Smooth muscle cell (in vitro differentiated cells): ENCODE measurements around the gene EFNA3. TPM values are rescaled to one million over a fixed set of nuclear protein-coding genes. Genes with fewer than 3 reads are reported as not detected.

ENCODE experiments used
- DNase-seq: peaks from one replicate; lab custom pipeline; 2025; ENCODE audit not compliant: unreplicated experiment; lab: John Stamatoyannopoulos, UW
- H2AFZ ChIP-seq: fragments of 200-600 bp; sonication (generic); 2 replicates; pipeline ENCODE4 v1.6.0; 2016; ENCODE audit warnings: antibody characterized with exemption, low read depth, mild to moderate bottlenecking
- H3F3A ChIP-seq: fragments of 200-600 bp; sonication (generic); 2 replicates; pipeline ENCODE4 v1.6.0; 2017; ENCODE audit warnings: antibody characterized with exemption, low read depth
- H3K27ac ChIP-seq: fragments of 200-600 bp; sonication (generic); 2 replicates; pipeline ENCODE4 v1.5.1; 2016; ENCODE audit warnings: low read depth, mild to moderate bottlenecking
- H3K27me3 ChIP-seq: fragments of 200-600 bp; sonication (generic); 2 replicates; pipeline ENCODE4 v1.6.1; 2016; ENCODE audit warnings: low read depth, mild to moderate bottlenecking
- H3K36me3 ChIP-seq: fragments of 200-600 bp; sonication (generic); 2 replicates; pipeline ENCODE4 v1.5.1; 2016; ENCODE audit warnings: low read depth
- H3K4me1 ChIP-seq: fragments of 200-600 bp; sonication (generic); 2 replicates; pipeline ENCODE4 v1.5.1; 2016; ENCODE audit warnings: low read depth
- H3K4me2 ChIP-seq: fragments of 200-600 bp; sonication (generic); 2 replicates; pipeline ENCODE4 v1.6.0; 2016; ENCODE audit warnings: mild to moderate bottlenecking
- H3K4me3 ChIP-seq: fragments of 200-600 bp; sonication (generic); 2 replicates; pipeline ENCODE4 v1.5.1; 2016; ENCODE audit warnings: mild to moderate bottlenecking
- H3K79me2 ChIP-seq: fragments of 200-600 bp; sonication (generic); 2 replicates; pipeline ENCODE4 v1.6.0; 2016; ENCODE audit warnings: low read depth, mild to moderate bottlenecking
- H3K9ac ChIP-seq: fragments of 200-600 bp; sonication (generic); 2 replicates; pipeline ENCODE4 v1.6.0; 2016; ENCODE audit warnings: low read depth
- H3K9me3 ChIP-seq: fragments of 200-600 bp; sonication (generic); replicated peaks from 2 replicates; pipeline ENCODE4 v1.5.1; 2016; ENCODE audit warnings: low read depth
- H4K20me1 ChIP-seq: fragments of 200-600 bp; sonication (generic); 2 replicates; pipeline ENCODE4 v1.6.0; 2016; ENCODE audit warnings: low read depth
- CTCF ChIP-seq: fragments of 200-600 bp; sonication (generic); IDR thresholded peaks from 2 replicates; pipeline ENCODE4 v1.5.1; 2017; ENCODE audit warnings: borderline replicate concordance, mild to moderate bottlenecking, antibody characterized with exemption; ENCODE audit not compliant: insufficient read depth, poor library complexity, severe bottlenecking
- WGBS: methylation state at CpG from one replicate; pipeline ENCODE4 v1.1.7; 2016; ENCODE audit warnings: low lambda C conversion rate; 5-methylcytosine and 5-hydroxymethylcytosine counted together
- polyA plus RNA-seq: library from polyadenylated mRNA; unstranded; fragments of >200 nt; fragmentation: Nextera tagmentation; extraction: Ambion mirVana; gene quantifications from 2 replicates; pipeline ENCODE4 v1.2.1, GENCODE V29; 2016
- total RNA-seq: library from RNA; depleted of rRNA; stranded (reverse); fragments of >200 nt; gene quantifications from 2 replicates; pipeline ENCODE4 v1.2.3, GENCODE V29; 2014

The EFNA3 gene
- total and polyA plus RNA-seq, 2 experiments from 2014 or later, result 5.2 to 9.1 TPM

- Histone ChIP-seq H3K4me2 (peak overlapping the region; percentile 88), H3K27me3 (peaks cover 5% of the 10 kb centered on the region), H3K4me1 (peaks cover 40% of the 10 kb centered on the region), H3K9me3 (no peaks in the 10 kb centered on the region), H3F3A (peaks cover 7% of the 10 kb centered on the region), H3K9ac (peak overlapping the region; percentile 75), H3K27ac (peak overlapping the region; percentile 89), H2AFZ (no peak overlapping the region), H3K36me3 (no peaks in the 10 kb centered on the region), H3K4me3 (peak overlapping the region; percentile 77), H4K20me1 (no peaks in the 10 kb centered on the region), H3K79me2 (peaks cover 8% of the 10 kb centered on the region)
- no peak for DNase-seq
- TF ChIP-seq CTCF, result no peak
- 22% methylated on average over 13 of the region's 14 CpGs for WGBS
Observed at GRCh38 chr1:155128755-155129473, 50.3 kb downstream of the EFNA3 start.

GRCh38 chr1:155130272-155131006 lies 51.8 kb downstream of the EFNA3 start:
- WGBS, result 47% methylated on average over 6 of the region's 6 CpGs
- Histone ChIP-seq H3K4me3 (peak overlapping the region; percentile 77), H3K9ac (peak overlapping the region; percentile 75), H3K36me3 (no peaks in the 10 kb centered on the region), H3K79me2 (peaks cover 8% of the 10 kb centered on the region), H3K27ac (peak overlapping the region; percentile 89), H3K4me1 (peaks cover 32% of the 10 kb centered on the region), H3K9me3 (no peaks in the 10 kb centered on the region), H3K4me2 (peak overlapping the region; percentile 88), H4K20me1 (no peaks in the 10 kb centered on the region), H2AFZ (no peak overlapping the region), H3K27me3 (peaks cover 5% of the 10 kb centered on the region), H3F3A (peaks cover 7% of the 10 kb centered on the region)
- TF ChIP-seq CTCF, result no peak
- DNase-seq, result no peak

- Histone ChIP-seq H3K27me3 (no peaks in the 10 kb centered on the region), H3F3A (peaks cover 7% of the 10 kb centered on the region), H3K9ac (no peak overlapping the region), H3K4me2 (no peak overlapping the region), H3K79me2 (peaks cover 8% of the 10 kb centered on the region), H3K4me1 (peaks cover 23% of the 10 kb centered on the region), H3K36me3 (no peaks in the 10 kb centered on the region), H4K20me1 (no peaks in the 10 kb centered on the region), H3K27ac (no peak overlapping the region), H3K9me3 (no peaks in the 10 kb centered on the region), H3K4me3 (no peak overlapping the region), H2AFZ (no peak overlapping the region)
- no peak for TF ChIP-seq CTCF
- no peak for DNase-seq
- 96% methylated on average over 8 of the region's 8 CpGs for WGBS
Observed at GRCh38 chr1:155131285-155131684, 52.6 kb downstream of the EFNA3 start.
